ENCODE measurements around the gene CEP72.

Gene CEP72

GRCh38 chr5:644509-644908 lies 32.4 kb downstream of the CEP72 start:
- 100% methylated on average over 7 of the region's 13 CpGs for WGBS (ENCODE audit: insufficient coverage)
- peaks cover 10 to 79% (median 50%) of the 10 kb centered on the region in 4 experiments for H3K36me3 ChIP-seq (ENCODE audit: control insufficient read depth in 4 of 4, insufficient read depth in 4 of 4, low read length in 3 of 4)
- POLR2A ChIA-PET = no interaction called here
- no peaks in the 10 kb centered on the region for H3K27me3 ChIP-seq (replicated peaks in 2 of 5; ENCODE audit: control insufficient read depth in 4 of 5, insufficient read depth in 5 of 5, low read length in 4 of 5)
- CTCF ChIA-PET = no interaction called here
- H3K4me3 ChIP-seq (ENCODE audit: control insufficient read depth in 1 of 7, extremely low read depth in 1 of 7, insufficient read depth in 4 of 7, low read depth in 2 of 7, low read length in 6 of 7) = no peak overlapping the region
- H3K27ac ChIP-seq (ENCODE audit: insufficient read depth in 1 of 2, low read depth in 1 of 2, low read length in 2 of 2, poor library complexity in 1 of 2, severe bottlenecking in 2 of 2) = no peak overlapping the region
- no peak for DNase-seq
- H3K9me3 ChIP-seq (ENCODE audit: control extremely low read depth in 1 of 5, control insufficient read depth in 4 of 5, insufficient read depth in 2 of 5, low read depth in 1 of 5, low read length in 4 of 5) = no peaks in the 10 kb centered on the region
- no peaks in the 10 kb centered on the region for H3K4me1 ChIP-seq (ENCODE audit: control extremely low read depth in 1 of 4, control insufficient read depth in 4 of 4, insufficient read depth in 4 of 4, low read length in 3 of 4)

GRCh38 chr5:644971-645370 lies 32.8 kb downstream of the CEP72 start:
- Histone ChIP-seq H3K4me3 (ENCODE audit: control insufficient read depth in 1 of 7, extremely low read depth in 1 of 7, insufficient read depth in 4 of 7, low read depth in 2 of 7, low read length in 6 of 7) (no peak overlapping the region), H3K4me1 (ENCODE audit: control extremely low read depth in 1 of 4, control insufficient read depth in 4 of 4, insufficient read depth in 4 of 4, low read length in 3 of 4) (no peaks in the 10 kb centered on the region), H3K27ac (ENCODE audit: insufficient read depth in 1 of 2, low read depth in 1 of 2, low read length in 2 of 2, poor library complexity in 1 of 2, severe bottlenecking in 2 of 2) (no peak overlapping the region), H3K27me3 (replicated peaks in 2 of 5; ENCODE audit: control insufficient read depth in 4 of 5, insufficient read depth in 5 of 5, low read length in 4 of 5) (no peaks in the 10 kb centered on the region), H3K36me3 (ENCODE audit: control insufficient read depth in 4 of 4, insufficient read depth in 4 of 4, low read length in 3 of 4) (peaks cover 10 to 74% (median 46%) of the 10 kb centered on the region in 4 experiments), H3K9me3 (ENCODE audit: control extremely low read depth in 1 of 5, control insufficient read depth in 4 of 5, insufficient read depth in 2 of 5, low read depth in 1 of 5, low read length in 4 of 5) (no peaks in the 10 kb centered on the region)
- WGBS (ENCODE audit: insufficient coverage) = 98% methylated on average over 11 of the region's 15 CpGs
- CTCF ChIA-PET = no interaction called here
- DNase-seq = no peak
- POLR2A ChIA-PET = no interaction called here

GRCh38 chr5:645421-645820 lies 33.3 kb downstream of the CEP72 start:
- H3K27ac ChIP-seq (ENCODE audit: insufficient read depth in 1 of 2, low read depth in 1 of 2, low read length in 2 of 2, poor library complexity in 1 of 2, severe bottlenecking in 2 of 2) = no peak overlapping the region
- no peak for DNase-seq
- no peaks in the 10 kb centered on the region for H3K9me3 ChIP-seq (ENCODE audit: control extremely low read depth in 1 of 5, control insufficient read depth in 4 of 5, insufficient read depth in 2 of 5, low read depth in 1 of 5, low read length in 4 of 5)
- H3K36me3 ChIP-seq (ENCODE audit: control insufficient read depth in 4 of 4, insufficient read depth in 4 of 4, low read length in 3 of 4) = peaks cover 10 to 70% (median 42%) of the 10 kb centered on the region in 4 experiments
- ChIA-PET CTCF (no interaction called here), POLR2A (no interaction called here)
- WGBS (ENCODE audit: insufficient coverage) = 90% methylated on average over 12 of the region's 13 CpGs
- no peaks in the 10 kb centered on the region for H3K27me3 ChIP-seq (replicated peaks in 2 of 5; ENCODE audit: control insufficient read depth in 4 of 5, insufficient read depth in 5 of 5, low read length in 4 of 5)
- no peaks in the 10 kb centered on the region for H3K4me1 ChIP-seq (ENCODE audit: control extremely low read depth in 1 of 4, control insufficient read depth in 4 of 4, insufficient read depth in 4 of 4, low read length in 3 of 4)
- no peak overlapping the region for H3K4me3 ChIP-seq (ENCODE audit: control insufficient read depth in 1 of 7, extremely low read depth in 1 of 7, insufficient read depth in 4 of 7, low read depth in 2 of 7, low read length in 6 of 7)

- H3K4me1 ChIP-seq (ENCODE audit: control extremely low read depth in 1 of 4, control insufficient read depth in 4 of 4, insufficient read depth in 4 of 4, low read length in 3 of 4) = no peaks in the 10 kb centered on the region
- POLR2A ChIA-PET = no interaction called here
- no peaks in the 10 kb centered on the region for H3K9me3 ChIP-seq (ENCODE audit: control extremely low read depth in 1 of 5, control insufficient read depth in 4 of 5, insufficient read depth in 2 of 5, low read depth in 1 of 5, low read length in 4 of 5)
- H3K27ac ChIP-seq (ENCODE audit: insufficient read depth in 1 of 2, low read depth in 1 of 2, low read length in 2 of 2, poor library complexity in 1 of 2, severe bottlenecking in 2 of 2) = no peak overlapping the region
- WGBS (ENCODE audit: insufficient coverage) = 97% methylated on average over 17 of the region's 18 CpGs
- no peaks in the 10 kb centered on the region for H3K27me3 ChIP-seq (replicated peaks in 2 of 5; ENCODE audit: control insufficient read depth in 4 of 5, insufficient read depth in 5 of 5, low read length in 4 of 5)
- no peak for DNase-seq
- CTCF ChIA-PET = no interaction called here
- H3K4me3 ChIP-seq (ENCODE audit: control insufficient read depth in 1 of 7, extremely low read depth in 1 of 7, insufficient read depth in 4 of 7, low read depth in 2 of 7, low read length in 6 of 7) = no peak overlapping the region
- peaks cover 8 to 64% (median 32%) of the 10 kb centered on the region in 4 experiments for H3K36me3 ChIP-seq (ENCODE audit: control insufficient read depth in 4 of 4, insufficient read depth in 4 of 4, low read length in 3 of 4)
Measured at GRCh38 chr5:646396-647201, 34.5 kb downstream of the CEP72 start.

GRCh38 chr5:647311-647710 lies 35.2 kb downstream of the CEP72 start:
- Histone ChIP-seq H3K27me3 (replicated peaks in 2 of 5; ENCODE audit: control insufficient read depth in 4 of 5, insufficient read depth in 5 of 5, low read length in 4 of 5) (no peaks in the 10 kb centered on the region), H3K36me3 (ENCODE audit: control insufficient read depth in 4 of 4, insufficient read depth in 4 of 4, low read length in 3 of 4) (peaks cover 8 to 68% (median 35%) of the 10 kb centered on the region in 4 experiments), H3K27ac (ENCODE audit: insufficient read depth in 1 of 2, low read depth in 1 of 2, low read length in 2 of 2, poor library complexity in 1 of 2, severe bottlenecking in 2 of 2) (no peak overlapping the region), H3K4me3 (ENCODE audit: control insufficient read depth in 1 of 7, extremely low read depth in 1 of 7, insufficient read depth in 4 of 7, low read depth in 2 of 7, low read length in 6 of 7) (no peak overlapping the region), H3K4me1 (ENCODE audit: control extremely low read depth in 1 of 4, control insufficient read depth in 4 of 4, insufficient read depth in 4 of 4, low read length in 3 of 4) (no peaks in the 10 kb centered on the region), H3K9me3 (ENCODE audit: control extremely low read depth in 1 of 5, control insufficient read depth in 4 of 5, insufficient read depth in 2 of 5, low read depth in 1 of 5, low read length in 4 of 5) (no peaks in the 10 kb centered on the region)
- no peak for DNase-seq
- WGBS (ENCODE audit: insufficient coverage) = 100% methylated on average over 2 of the region's 4 CpGs
- ChIA-PET POLR2A (no interaction called here), CTCF (no interaction called here)

- CTCF ChIA-PET = no interaction called here
- POLR2A ChIA-PET = no interaction called here
- no peaks in the 10 kb centered on the region for H3K9me3 ChIP-seq (ENCODE audit: control extremely low read depth in 1 of 5, control insufficient read depth in 4 of 5, insufficient read depth in 2 of 5, low read depth in 1 of 5, low read length in 4 of 5)
- no peak overlapping the region for H3K4me3 ChIP-seq (ENCODE audit: control insufficient read depth in 1 of 7, extremely low read depth in 1 of 7, insufficient read depth in 4 of 7, low read depth in 2 of 7, low read length in 6 of 7)
- H3K27ac ChIP-seq (ENCODE audit: insufficient read depth in 1 of 2, low read depth in 1 of 2, low read length in 2 of 2, poor library complexity in 1 of 2, severe bottlenecking in 2 of 2) = no peak overlapping the region
- DNase-seq = no peak
- peaks cover 8 to 66% (median 35%) of the 10 kb centered on the region in 4 experiments for H3K36me3 ChIP-seq (ENCODE audit: control insufficient read depth in 4 of 4, insufficient read depth in 4 of 4, low read length in 3 of 4)
- H3K27me3 ChIP-seq (replicated peaks in 2 of 5; ENCODE audit: control insufficient read depth in 4 of 5, insufficient read depth in 5 of 5, low read length in 4 of 5) = no peaks in the 10 kb centered on the region
- 95% methylated on average over 4 of the region's 9 CpGs for WGBS (ENCODE audit: insufficient coverage)
- H3K4me1 ChIP-seq (ENCODE audit: control extremely low read depth in 1 of 4, control insufficient read depth in 4 of 4, insufficient read depth in 4 of 4, low read length in 3 of 4) = no peaks in the 10 kb centered on the region
Measured at GRCh38 chr5:647727-648126, 35.6 kb downstream of the CEP72 start.

- CTCF ChIA-PET = interaction anchor here (1.5 kb wide), 1 partner anchor 18 kb away, joined by 3 read pairs; no protein-coding TSS in a partner anchor
- Histone ChIP-seq H3K36me3 (ENCODE audit: control insufficient read depth in 4 of 4, insufficient read depth in 4 of 4, low read length in 3 of 4) (peaks cover 8 to 40% (median 27%) of the 10 kb centered on the region in 4 experiments), H3K4me1 (ENCODE audit: control extremely low read depth in 1 of 4, control insufficient read depth in 4 of 4, insufficient read depth in 4 of 4, low read length in 3 of 4) (no peaks in the 10 kb centered on the region), H3K27ac (ENCODE audit: insufficient read depth in 1 of 2, low read depth in 1 of 2, low read length in 2 of 2, poor library complexity in 1 of 2, severe bottlenecking in 2 of 2) (no peak overlapping the region), H3K27me3 (replicated peaks in 2 of 5; ENCODE audit: control insufficient read depth in 4 of 5, insufficient read depth in 5 of 5, low read length in 4 of 5) (no peaks in the 10 kb centered on the region), H3K4me3 (ENCODE audit: control insufficient read depth in 1 of 7, extremely low read depth in 1 of 7, insufficient read depth in 4 of 7, low read depth in 2 of 7, low read length in 6 of 7) (no peak overlapping the region), H3K9me3 (ENCODE audit: control extremely low read depth in 1 of 5, control insufficient read depth in 4 of 5, insufficient read depth in 2 of 5, low read depth in 1 of 5, low read length in 4 of 5) (no peaks in the 10 kb centered on the region)
- POLR2A ChIA-PET = no interaction called here
- no peak for DNase-seq
- 96% methylated on average over 6 of the region's 16 CpGs for WGBS (ENCODE audit: insufficient coverage)
Measured at GRCh38 chr5:651296-652022, 39.3 kb downstream of the CEP72 start.

All from common myeloid progenitor, CD34-positive (primary cell).